SK-N-SH treated with all-trans-retinoic acid at 6 μM for 48 hours (cell line): ENCODE data around the gene ARHGEF4.
A peak's percentile ranks its signal among the peaks of the same experiment; 100 is the strongest.

Experiments
- ATAC-seq: fragments of 200-7000 bp; cut with Tn5 transposase; 3 replicates; pipeline ENCODE4 v1.9.1; 2020; ENCODE audit warnings: mild to moderate bottlenecking, moderate library complexity
- ARNTL ChIP-seq: fragments of 450-650 bp; formaldehyde crosslinking; IDR thresholded peaks from 2 replicates; pipeline ENCODE4 v1.5.0; 2020; ENCODE audit warnings: low read depth, mild to moderate bottlenecking, moderate library complexity, borderline replicate concordance
- BACH2 ChIP-seq: fragments of 250-450 bp; sonication (Bioruptor Pico); IDR thresholded peaks from 2 replicates; pipeline ENCODE4 v1.9.0; 2021; ENCODE audit warnings: mild to moderate bottlenecking, borderline replicate concordance
- CSDC2 ChIP-seq: fragments of 250-450 bp; sonication (Bioruptor Pico); IDR thresholded peaks from 2 replicates; pipeline ENCODE4 v1.5.0; 2020; ENCODE audit warnings: mild to moderate bottlenecking, moderate library complexity
- ESRRG ChIP-seq: fragments of 250-450 bp; sonication (Bioruptor Pico); IDR thresholded peaks from 2 replicates; pipeline ENCODE4 v1.6.1; 2021; ENCODE audit warnings: mild to moderate bottlenecking
- GLIS3 ChIP-seq: fragments of 250-450 bp; sonication (Bioruptor Pico); IDR thresholded peaks from 2 replicates; pipeline ENCODE4 v1.5.0; 2020; ENCODE audit warnings: mild to moderate bottlenecking, moderate library complexity
- ISL1 ChIP-seq: fragments of 250-450 bp; sonication (Bioruptor Pico); IDR thresholded peaks from 2 replicates; pipeline ENCODE4 v2.1.2; 2022; ENCODE audit warnings: mild to moderate bottlenecking, moderate library complexity
- OSR1 ChIP-seq: fragments of 250-450 bp; sonication (Bioruptor Pico); IDR thresholded peaks from 2 replicates; pipeline ENCODE4 v1.8.0; 2022; ENCODE audit warnings: moderate library complexity, mild to moderate bottlenecking, inconsistent platforms
- PPARA ChIP-seq: fragments of 250-450 bp; sonication (Bioruptor Pico); IDR thresholded peaks from 2 replicates; pipeline ENCODE4 v1.5.0; 2020; ENCODE audit warnings: mild to moderate bottlenecking, borderline replicate concordance
- RARB ChIP-seq: fragments of 250-450 bp; sonication (Bioruptor Pico); IDR thresholded peaks from 2 replicates; pipeline ENCODE4 v1.8.0; 2021; ENCODE audit warnings: mild to moderate bottlenecking, moderate library complexity
- SNAI2 ChIP-seq: fragments of 250-450 bp; sonication (Bioruptor Pico); IDR thresholded peaks from 2 replicates; pipeline ENCODE4 v1.5.0; 2020; ENCODE audit warnings: mild to moderate bottlenecking, moderate library complexity
- TCF4 ChIP-seq: fragments of 250-450 bp; sonication (Bioruptor Pico); IDR thresholded peaks from 2 replicates; pipeline ENCODE4 v1.8.0; 2021; ENCODE audit warnings: mild to moderate bottlenecking, moderate library complexity, borderline replicate concordance
- TOX ChIP-seq: fragments of 250-450 bp; sonication (Bioruptor Pico); IDR thresholded peaks from 2 replicates; pipeline ENCODE4 v1.8.0; 2021; ENCODE audit warnings: mild to moderate bottlenecking, moderate library complexity, borderline replicate concordance
- TSHZ2 ChIP-seq: fragments of 250-450 bp; sonication (Bioruptor Pico); IDR thresholded peaks from 2 replicates; pipeline ENCODE4 v1.5.0; 2020; ENCODE audit warnings: mild to moderate bottlenecking, moderate library complexity
- ZC3H10 ChIP-seq: fragments of 250-450 bp; sonication (Bioruptor Pico); IDR thresholded peaks from 2 replicates; pipeline ENCODE4 v1.5.1; 2021; ENCODE audit warnings: mild to moderate bottlenecking, moderate library complexity
- ZFP30 ChIP-seq: fragments of 450-650 bp; formaldehyde crosslinking; IDR thresholded peaks from 2 replicates; pipeline ENCODE4 v1.5.0; 2022; ENCODE audit warnings: mild to moderate bottlenecking, moderate library complexity
- ZNF70 ChIP-seq: fragments of 450-650 bp; formaldehyde crosslinking; IDR thresholded peaks from 2 replicates; pipeline ENCODE4 v1.5.0; 2020; ENCODE audit warnings: mild to moderate bottlenecking, moderate library complexity
- ZNF8 ChIP-seq: fragments of 450-650 bp; formaldehyde crosslinking; IDR thresholded peaks from 2 replicates; pipeline ENCODE4 v1.5.0; 2020; ENCODE audit warnings: mild to moderate bottlenecking, moderate library complexity
- TF ChIP-seq, protein P1 (sequence below): fragments of 250-450 bp; sonication (Bioruptor Pico); IDR thresholded peaks from 2 replicates; pipeline ENCODE4 v1.5.1; 2021; ENCODE audit warnings: mild to moderate bottlenecking, moderate library complexity
- TF ChIP-seq, protein P2 (sequence below): fragments of 250-450 bp; sonication (Bioruptor Pico); IDR thresholded peaks from 2 replicates; pipeline ENCODE4 v1.8.0; 2021; ENCODE audit warnings: low read depth, mild to moderate bottlenecking, moderate library complexity, borderline replicate concordance
- TF ChIP-seq, protein P3 (sequence below): fragments of 250-450 bp; sonication (Bioruptor Pico); IDR thresholded peaks from 2 replicates; pipeline ENCODE4 v1.8.0; 2020; ENCODE audit warnings: mild to moderate bottlenecking, moderate library complexity, borderline replicate concordance

Gene ARHGEF4

DNA sequence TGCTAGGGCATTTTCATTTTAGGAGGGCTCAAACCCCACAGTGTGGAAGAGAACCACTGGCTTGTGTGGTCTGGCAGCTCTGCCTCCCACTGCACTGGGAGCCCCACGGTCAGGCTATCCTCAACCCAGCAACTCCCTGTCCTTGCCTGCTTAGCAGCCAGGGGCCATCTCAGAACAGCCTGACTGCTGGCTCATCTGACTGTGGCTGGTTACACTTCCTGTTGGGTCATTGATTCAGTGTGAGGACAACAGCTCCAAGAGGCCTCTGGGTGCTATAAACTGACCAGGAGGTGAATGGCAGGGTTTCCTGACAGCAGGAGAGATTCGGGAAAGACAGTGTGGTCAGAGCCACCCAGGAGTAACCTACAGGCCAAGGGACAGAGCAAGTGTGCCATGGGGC lies 41.3 kb upstream of the ARHGEF4 start:
- ATAC-seq = no peak
- TF ChIP-seq ESRRG (CRISPR knock-in tag) (no peak), ZFP30 (CRISPR knock-in tag) (no peak), SNAI2 (no peak), GLIS3 (CRISPR knock-in tag) (no peak), TSHZ2 (CRISPR knock-in tag) (no peak), ZC3H10 (CRISPR knock-in tag) (no peak), TCF4 (CRISPR knock-in tag) (no peak), ZNF8 (CRISPR knock-in tag) (no peak), TOX (no peak), ARNTL (CRISPR knock-in tag) (no peak), BACH2 (CRISPR knock-in tag) (no peak), ISL1 (no peak), OSR1 (no peak), CSDC2 (no peak)
- TF ChIP-seq, protein P1, sequence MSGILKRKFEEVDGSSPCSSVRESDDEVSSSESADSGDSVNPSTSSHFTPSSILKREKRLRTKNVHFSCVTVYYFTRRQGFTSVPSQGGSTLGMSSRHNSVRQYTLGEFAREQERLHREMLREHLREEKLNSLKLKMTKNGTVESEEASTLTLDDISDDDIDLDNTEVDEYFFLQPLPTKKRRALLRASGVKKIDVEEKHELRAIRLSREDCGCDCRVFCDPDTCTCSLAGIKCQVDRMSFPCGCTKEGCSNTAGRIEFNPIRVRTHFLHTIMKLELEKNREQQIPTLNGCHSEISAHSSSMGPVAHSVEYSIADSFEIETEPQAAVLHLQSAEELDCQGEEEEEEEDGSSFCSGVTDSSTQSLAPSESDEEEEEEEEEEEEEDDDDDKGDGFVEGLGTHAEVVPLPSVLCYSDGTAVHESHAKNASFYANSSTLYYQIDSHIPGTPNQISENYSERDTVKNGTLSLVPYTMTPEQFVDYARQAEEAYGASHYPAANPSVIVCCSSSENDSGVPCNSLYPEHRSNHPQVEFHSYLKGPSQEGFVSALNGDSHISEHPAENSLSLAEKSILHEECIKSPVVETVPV (CRISPR knock-in tag) = no peak
- TF ChIP-seq, protein P2, sequence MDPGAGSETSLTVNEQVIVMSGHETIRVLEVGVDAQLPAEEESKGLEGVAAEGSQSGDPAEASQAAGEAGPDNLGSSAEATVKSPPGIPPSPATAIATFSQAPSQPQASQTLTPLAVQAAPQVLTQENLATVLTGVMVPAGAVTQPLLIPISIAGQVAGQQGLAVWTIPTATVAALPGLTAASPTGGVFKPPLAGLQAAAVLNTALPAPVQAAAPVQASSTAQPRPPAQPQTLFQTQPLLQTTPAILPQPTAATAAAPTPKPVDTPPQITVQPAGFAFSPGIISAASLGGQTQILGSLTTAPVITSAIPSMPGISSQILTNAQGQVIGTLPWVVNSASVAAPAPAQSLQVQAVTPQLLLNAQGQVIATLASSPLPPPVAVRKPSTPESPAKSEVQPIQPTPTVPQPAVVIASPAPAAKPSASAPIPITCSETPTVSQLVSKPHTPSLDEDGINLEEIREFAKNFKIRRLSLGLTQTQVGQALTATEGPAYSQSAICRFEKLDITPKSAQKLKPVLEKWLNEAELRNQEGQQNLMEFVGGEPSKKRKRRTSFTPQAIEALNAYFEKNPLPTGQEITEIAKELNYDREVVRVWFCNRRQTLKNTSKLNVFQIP = no peak

- no peak for ATAC-seq
- no peak for TF ChIP-seq PPARA (CRISPR knock-in tag)
- TF ChIP-seq ISL1 = no peak
- TF ChIP-seq SNAI2 = no peak
- no peak for TF ChIP-seq ZC3H10 (CRISPR knock-in tag)
- no peak for TF ChIP-seq OSR1
- TF ChIP-seq, all 23 proteins: peak for 0
These were observed 40.4 kb upstream of the ARHGEF4 start for GRCh38 chr2:130796290-130796689.

GRCh38 chr2:130797493-130798435 lies 39.0 kb upstream of the ARHGEF4 start:
- TF ChIP-seq TSHZ2 (CRISPR knock-in tag) (0 out of 2 replicates have a peak, but pooled peaks have one; percentile 10), ZNF8 (CRISPR knock-in tag) (no peak), ARNTL (CRISPR knock-in tag) (no peak), ZNF70 (CRISPR knock-in tag) (no peak), RARB (CRISPR knock-in tag) (no peak), ZFP30 (CRISPR knock-in tag) (no peak)
- TF ChIP-seq, protein P3, sequence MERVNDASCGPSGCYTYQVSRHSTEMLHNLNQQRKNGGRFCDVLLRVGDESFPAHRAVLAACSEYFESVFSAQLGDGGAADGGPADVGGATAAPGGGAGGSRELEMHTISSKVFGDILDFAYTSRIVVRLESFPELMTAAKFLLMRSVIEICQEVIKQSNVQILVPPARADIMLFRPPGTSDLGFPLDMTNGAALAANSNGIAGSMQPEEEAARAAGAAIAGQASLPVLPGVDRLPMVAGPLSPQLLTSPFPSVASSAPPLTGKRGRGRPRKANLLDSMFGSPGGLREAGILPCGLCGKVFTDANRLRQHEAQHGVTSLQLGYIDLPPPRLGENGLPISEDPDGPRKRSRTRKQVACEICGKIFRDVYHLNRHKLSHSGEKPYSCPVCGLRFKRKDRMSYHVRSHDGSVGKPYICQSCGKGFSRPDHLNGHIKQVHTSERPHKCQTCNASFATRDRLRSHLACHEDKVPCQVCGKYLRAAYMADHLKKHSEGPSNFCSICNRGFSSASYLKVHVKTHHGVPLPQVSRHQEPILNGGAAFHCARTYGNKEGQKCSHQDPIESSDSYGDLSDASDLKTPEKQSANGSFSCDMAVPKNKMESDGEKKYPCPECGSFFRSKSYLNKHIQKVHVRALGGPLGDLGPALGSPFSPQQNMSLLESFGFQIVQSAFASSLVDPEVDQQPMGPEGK (CRISPR knock-in tag) = no peak
- TF ChIP-seq, protein P1 (CRISPR knock-in tag) = no peak
- ATAC-seq = peak; percentile 96
